GM23338 (cell line): ENCODE measurements around the gene ZCCHC14.

Experiments used
- CTCF ChIP-seq, 2 experiments: fragments of 200-600 bp in 1 of 2; sonication (generic) in 1 of 2; conservative IDR thresholded peaks; 2 replicates each; pipeline versions ENCODE4 v1.5.1 to v1.6.1; 2016 to 2017; ENCODE audit warnings: antibody characterized with exemption in 2 of 2, low read depth in 2 of 2, mild to moderate bottlenecking in 2 of 2, moderate library complexity in 1 of 2
- ETS1 ChIP-seq: IDR thresholded peaks from 2 replicates; pipeline ENCODE4 v1.6.1; 2016; ENCODE audit warnings: antibody characterized with exemption
- EZH2 ChIP-seq: fragments of 200-600 bp; sonication (generic); IDR thresholded peaks from one replicate; pipeline ENCODE4 v1.8.0; 2017; ENCODE audit warnings: antibody characterized with exemption, mild to moderate bottlenecking, low read depth; ENCODE audit not compliant: unreplicated experiment
- EZH2phosphoT487 ChIP-seq: fragments of 200-600 bp; sonication (generic); IDR thresholded peaks from one replicate; pipeline ENCODE4 v1.8.1; 2018; ENCODE audit warnings: antibody characterized with exemption; ENCODE audit not compliant: unreplicated experiment
- JUNB ChIP-seq: IDR thresholded peaks from one replicate; pipeline ENCODE4 v1.6.1; 2016; ENCODE audit warnings: antibody characterized with exemption; ENCODE audit not compliant: unreplicated experiment
- NANOG ChIP-seq: IDR thresholded peaks from 2 replicates; pipeline ENCODE4 v1.6.1; 2016; ENCODE audit warnings: antibody characterized with exemption, borderline replicate concordance
- POLR2AphosphoS5 ChIP-seq: IDR thresholded peaks from 2 replicates; pipeline ENCODE4 v1.6.1; 2016; ENCODE audit warnings: antibody characterized with exemption, low read depth
- REST ChIP-seq: IDR thresholded peaks from one replicate; pipeline ENCODE4 v1.6.1; 2018; ENCODE audit warnings: antibody characterized with exemption; ENCODE audit not compliant: unreplicated experiment
- STAT1 ChIP-seq: IDR thresholded peaks from one replicate; pipeline ENCODE4 v1.6.1; 2016; ENCODE audit warnings: antibody characterized with exemption; ENCODE audit not compliant: unreplicated experiment
- ZNF114 ChIP-seq: fragments of 250-450 bp; sonication (Bioruptor Pico); IDR thresholded peaks from 2 replicates; pipeline ENCODE4 v1.5.0; 2020; ENCODE audit warnings: mild to moderate bottlenecking, moderate library complexity
- ZNF462 ChIP-seq: fragments of 250-450 bp; sonication (Bioruptor Pico); IDR thresholded peaks from 2 replicates; pipeline ENCODE4 v1.5.0; 2020; ENCODE audit warnings: mild to moderate bottlenecking, moderate library complexity

GRCh38 chr16:87407511-87408112 is 85.2 kb downstream of the ZCCHC14 start:
- TF ChIP-seq CTCF (conservative IDR thresholded peaks at IDR 0.05; ENCODE audit: low read depth in 2 of 2) (no peak), EZH2 (no peak), ETS1 (no peak), POLR2AphosphoS5 (no peak), ZNF114 (no peak), JUNB (no peak), REST (no peak), ZNF462 (CRISPR knock-in tag) (no peak), NANOG (no peak), STAT1 (no peak), EZH2phosphoT487 (no peak)
